Common myeloid progenitor, CD34-positive (primary cell): Measurements from ENCODE around the gene GDPD3.

Experiments
- CTCF ChIA-PET: fragments of 350-600 bp; sonication (Branson Sonifier 250); formaldehyde crosslinking; loops from one replicate; lab custom pipeline; 2021; ENCODE audit warnings: antibody characterized with exemption; lab: Charles Lee
- POLR2A ChIA-PET: fragments of 350-600 bp; sonication (Branson Sonifier 250); formaldehyde crosslinking; loops from one replicate; lab custom pipeline; 2021; ENCODE audit warnings: antibody characterized with exemption; lab: Charles Lee
- DNase-seq, 3 donors: peaks; one replicate each; pipeline versions ENCODE4 v3.0.0 to v3.0.0-alpha.2; 2013
- H3K27ac ChIP-seq, 2 experiments: 1 replicate in 1 of 2; 2 replicates in 1 of 2; pipeline ENCODE4 v1.7.0; 2013; ENCODE audit warnings: inconsistent platforms in 2 of 2, low read length in 2 of 2, mild to moderate bottlenecking in 2 of 2, low read depth in 1 of 2, moderate library complexity in 1 of 2; ENCODE audit not compliant: severe bottlenecking in 2 of 2, insufficient read depth in 1 of 2, poor library complexity in 1 of 2
- H3K27me3 ChIP-seq, 5 experiments: replicated peaks in 2 of 5; 1 replicate in 3 of 5; 2 replicates in 2 of 5; pipeline versions ENCODE4 v1.6.1 to v1.7.0; 2013; ENCODE audit warnings: low read length in 4 of 5, mild to moderate bottlenecking in 2 of 5, moderate library complexity in 2 of 5, inconsistent platforms in 1 of 5; ENCODE audit not compliant: insufficient read depth in 5 of 5, control insufficient read depth in 4 of 5
- H3K36me3 ChIP-seq, 4 experiments: 1 replicate in 2 of 4; 2 replicates in 2 of 4; pipeline versions ENCODE4 v1.6.1 to v1.7.0; 2013; ENCODE audit warnings: low read length in 3 of 4, control low read depth in 1 of 4, mild to moderate bottlenecking in 1 of 4; ENCODE audit not compliant: control insufficient read depth in 4 of 4, insufficient read depth in 4 of 4
- H3K4me1 ChIP-seq, 4 experiments: 1 replicate in 3 of 4; 2 replicates in 1 of 4; pipeline versions ENCODE4 v1.6.1 to v1.7.1; 2013; ENCODE audit warnings: low read length in 3 of 4, mild to moderate bottlenecking in 3 of 4, control low read depth in 1 of 4, inconsistent platforms in 1 of 4, moderate library complexity in 1 of 4; ENCODE audit not compliant: control insufficient read depth in 4 of 4, insufficient read depth in 4 of 4; ENCODE audit errors: control extremely low read depth in 1 of 4
- H3K4me3 ChIP-seq, 7 experiments: 1 replicate in 4 of 7; 2 replicates in 3 of 7; pipeline versions ENCODE4 v1.5.1 to v1.7.0; 2013; ENCODE audit warnings: mild to moderate bottlenecking in 7 of 7, low read length in 6 of 7, moderate library complexity in 6 of 7, inconsistent platforms in 2 of 7, low read depth in 2 of 7, control low read depth in 1 of 7; ENCODE audit not compliant: insufficient read depth in 4 of 7, control insufficient read depth in 1 of 7; ENCODE audit errors: extremely low read depth in 1 of 7
- H3K9me3 ChIP-seq, 5 experiments: 1 replicate in 4 of 5; 2 replicates in 1 of 5; pipeline versions ENCODE4 v1.6.1 to v1.7.1; 2013; ENCODE audit warnings: low read length in 4 of 5, mild to moderate bottlenecking in 2 of 5, inconsistent platforms in 1 of 5, low read depth in 1 of 5, moderate library complexity in 1 of 5; ENCODE audit not compliant: control insufficient read depth in 4 of 5, insufficient read depth in 2 of 5; ENCODE audit errors: control extremely low read depth in 1 of 5
- WGBS: methylation state at CpG from one replicate; pipeline ENCODE4 v1.1.5; 2013; ENCODE audit not compliant: insufficient coverage; 5-methylcytosine and 5-hydroxymethylcytosine counted together

GDPD3 gene

DNA sequence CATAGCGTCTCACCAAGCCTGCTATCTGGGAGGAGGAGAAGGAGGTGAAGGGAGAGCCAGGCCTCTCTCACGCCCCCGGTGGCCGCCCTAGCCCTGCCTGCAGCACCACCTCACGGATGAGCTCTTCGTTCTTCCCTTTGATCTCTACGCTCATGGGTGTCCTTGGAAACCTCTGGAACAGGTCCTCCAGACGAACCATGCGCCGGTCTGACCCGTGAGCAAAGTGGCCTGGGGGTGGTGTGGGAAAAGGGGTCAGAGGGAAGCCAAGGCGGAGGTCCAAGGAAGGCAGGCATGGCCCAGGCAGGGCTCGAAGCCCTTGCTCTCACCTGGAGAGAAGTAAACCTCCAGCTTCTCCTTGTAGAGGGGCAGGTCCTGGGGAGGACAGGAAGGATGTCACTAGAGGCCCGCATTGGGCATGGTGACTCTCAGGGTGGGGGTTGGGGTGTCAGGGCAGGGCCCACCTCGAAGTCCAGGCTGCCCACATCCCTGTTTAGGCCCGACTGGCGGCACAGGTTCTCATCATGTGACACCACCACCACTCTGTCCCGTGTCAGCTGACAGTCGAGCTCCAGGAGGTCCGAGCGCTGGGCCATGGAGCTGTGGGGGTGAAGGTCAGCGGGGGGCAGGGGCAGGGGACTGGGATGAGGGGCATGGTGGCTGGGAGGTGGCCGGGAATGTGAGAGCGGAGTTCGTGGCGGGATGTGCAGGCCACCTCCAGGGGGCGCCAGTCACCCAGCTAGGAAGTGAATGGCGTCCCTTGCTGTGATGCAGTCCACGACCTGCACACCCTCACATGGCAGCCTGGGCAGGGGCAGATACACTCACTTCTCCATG is 923 bp downstream of the GDPD3 start:
- Histone ChIP-seq H3K27ac (no peak overlapping the region), H3K36me3 (peaks cover 4 to 64% (median 16%) of the 10 kb centered on the region in 4 experiments), H3K4me3 (no peak overlapping the region), H3K4me1 (no peaks in the 10 kb centered on the region), H3K27me3 (no peaks in the 10 kb centered on the region), H3K9me3 (no peaks in the 10 kb centered on the region)
- WGBS, result 95% methylated on average over 21 of the region's 29 CpGs
- POLR2A ChIA-PET, result no interaction called here
- CTCF ChIA-PET, result interaction anchor here (0.6 to 5.2 kb wide), 11 partner anchors 10 to 69 kb away, joined by 3 to 54 read pairs (median 4); partner anchors contain the start of gene TBX6
- peak; percentile 30 to 46 (median 45) for DNase-seq

DNA sequence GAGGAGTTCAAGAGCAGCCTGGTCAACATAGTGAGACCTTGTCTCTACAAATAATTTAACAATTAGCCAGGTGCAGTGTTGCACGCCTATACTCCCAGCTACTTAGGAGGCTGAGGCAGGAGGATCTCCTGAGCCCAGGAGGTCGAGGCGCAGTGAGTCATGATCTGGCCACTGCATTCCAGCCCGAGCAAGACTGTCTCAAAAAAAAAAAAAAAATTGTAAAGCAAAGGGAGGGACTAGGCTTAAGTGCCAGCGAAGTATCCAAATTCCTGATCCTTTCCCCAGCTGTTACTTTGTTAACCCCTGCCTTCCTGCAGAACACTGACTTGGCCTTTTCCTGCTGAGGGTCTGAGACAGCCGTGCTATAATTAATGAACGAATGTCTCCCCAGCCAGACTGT is 2.7 kb downstream of the GDPD3 start:
- WGBS, result 95% methylated on average over 3 of the region's 7 CpGs
- Histone ChIP-seq H3K4me1 (no peaks in the 10 kb centered on the region), H3K4me3 (no peak overlapping the region), H3K27ac (no peak overlapping the region), H3K9me3 (no peaks in the 10 kb centered on the region), H3K36me3 (peaks cover 2 to 58% (median 10%) of the 10 kb centered on the region in 4 experiments), H3K27me3 (no peaks in the 10 kb centered on the region)
- ChIA-PET CTCF (interaction anchor here (0.6 to 5.2 kb wide), 4 partner anchors 10 to 75 kb away, joined by 3 to 54 read pairs (median 4); partner anchors contain the start of gene TBX6), POLR2A (no interaction called here)
- no peak for DNase-seq

DNA sequence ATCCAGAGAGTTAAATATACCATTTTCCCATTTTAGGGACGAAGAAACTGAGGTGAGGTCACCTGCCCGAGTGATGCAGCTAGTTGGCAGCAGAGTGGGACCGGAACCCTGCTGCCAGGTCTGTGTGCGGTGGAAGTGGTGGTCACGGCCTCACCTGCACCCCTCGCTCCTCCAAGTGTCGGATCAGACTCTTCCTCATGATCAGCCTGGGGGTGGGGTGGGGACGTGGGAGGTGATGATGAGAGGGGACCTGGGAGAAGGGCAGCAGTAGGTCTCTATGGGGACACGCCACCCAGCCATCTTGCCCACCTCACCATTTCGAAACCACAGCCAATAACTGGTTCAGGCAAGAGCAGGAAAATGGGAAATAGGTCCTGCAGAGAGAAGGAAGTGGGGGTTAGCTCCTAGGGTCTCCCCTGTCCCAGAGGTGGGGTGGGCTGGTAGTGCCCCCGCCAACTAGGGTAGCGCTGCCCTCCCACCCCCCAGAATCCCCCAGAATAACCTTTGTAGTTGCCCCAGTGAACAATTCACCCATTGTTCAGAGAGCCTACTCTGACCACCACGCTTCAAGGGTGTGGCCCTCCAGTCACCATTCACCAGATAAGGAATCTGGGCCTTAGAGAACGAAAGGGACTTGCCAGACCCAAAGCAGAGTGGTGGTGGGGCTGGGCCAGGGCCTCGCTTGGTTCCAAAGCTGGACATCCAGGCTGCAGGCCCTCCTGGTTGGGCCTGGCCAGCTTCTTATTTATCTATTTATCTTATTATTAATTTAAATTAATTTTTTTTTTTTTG is 5.1 kb downstream of the GDPD3 start:
- Histone ChIP-seq H3K9me3 (no peaks in the 10 kb centered on the region), H3K4me3 (no peak overlapping the region), H3K27me3 (no peaks in the 10 kb centered on the region), H3K4me1 (no peaks in the 10 kb centered on the region), H3K27ac (no peak overlapping the region), H3K36me3 (peaks cover 4 to 53% (median 18%) of the 10 kb centered on the region in 4 experiments)
- ChIA-PET CTCF (interaction anchor here (1.2 kb wide), 1 partner anchor 55 kb away, joined by 3 read pairs; a partner anchor contains a TSS), POLR2A (interaction anchor here (0.6 to 0.7 kb wide), 2 partner anchors 309 to 317 kb away, joined by 3 read pairs; no protein-coding TSS in a partner anchor)
- DNase-seq, result no peak
- WGBS, result 100% methylated on average over 4 of the region's 15 CpGs

DNA sequence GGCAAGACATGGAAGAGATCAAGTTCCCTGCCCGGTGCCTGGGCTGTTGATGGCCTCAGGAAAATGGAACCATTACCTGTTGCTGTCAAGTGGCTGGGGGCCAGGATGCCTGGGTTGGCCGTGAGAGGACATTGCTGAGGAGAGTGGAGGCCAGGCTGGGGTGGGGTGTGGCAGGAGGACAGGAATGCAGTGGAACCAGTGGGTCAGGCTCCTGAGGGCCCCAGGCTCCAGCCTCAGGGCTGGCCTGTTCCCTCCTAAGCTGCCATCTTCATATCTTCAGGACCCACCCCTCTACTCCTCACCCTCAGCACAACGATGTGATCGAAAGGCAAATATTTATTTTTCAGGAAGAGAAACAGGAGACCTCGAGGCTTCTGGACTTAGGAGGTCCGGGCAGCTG is 8.8 kb downstream of the GDPD3 start:
- no peaks in the 10 kb centered on the region for H3K27me3 ChIP-seq
- H3K4me3 ChIP-seq, result no peak overlapping the region
- ChIA-PET CTCF (interaction anchor here (1.3 to 3.6 kb wide), 2 partner anchors 13 to 15 kb away, joined by 4 to 19 read pairs; partner anchors contain the start of gene TBX6), POLR2A (no interaction called here)
- no peak for DNase-seq
- WGBS, result 100% methylated on average over 6 of the region's 6 CpGs
- peaks cover 0 to 10% (median 4%) of the 10 kb centered on the region in 5 experiments for H3K9me3 ChIP-seq
- peaks cover 4 to 31% (median 17%) of the 10 kb centered on the region in 4 experiments for H3K36me3 ChIP-seq
- no peaks in the 10 kb centered on the region for H3K4me1 ChIP-seq
- no peak overlapping the region for H3K27ac ChIP-seq

DNA sequence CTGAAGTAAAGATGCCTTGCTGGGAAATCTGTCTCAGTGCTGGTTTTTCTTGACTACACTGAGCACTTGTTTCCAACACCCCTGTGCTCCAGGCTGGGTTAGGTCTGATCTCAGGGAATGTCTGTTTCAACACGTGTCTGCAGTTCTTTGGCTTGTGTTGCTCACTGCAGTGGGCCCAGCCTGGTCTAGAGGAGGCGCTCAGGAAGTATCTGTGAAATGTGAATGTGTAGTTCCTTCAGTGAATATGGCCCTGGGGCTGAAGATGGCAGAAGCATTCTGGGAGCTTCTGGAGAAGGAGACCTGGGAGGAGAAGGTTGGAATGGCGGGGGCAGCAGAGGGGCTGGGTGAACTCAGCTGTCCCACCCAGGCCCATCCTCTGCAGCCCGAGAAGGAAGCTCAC is 9.2 kb downstream of the GDPD3 start:
- Histone ChIP-seq H3K9me3 (peaks cover 0 to 12% (median 4%) of the 10 kb centered on the region in 5 experiments), H3K4me1 (no peaks in the 10 kb centered on the region), H3K27me3 (no peaks in the 10 kb centered on the region), H3K4me3 (no peak overlapping the region), H3K27ac (no peak overlapping the region), H3K36me3 (peaks cover 4 to 31% (median 17%) of the 10 kb centered on the region in 4 experiments)
- ChIA-PET POLR2A (no interaction called here), CTCF (interaction anchor here (1.0 to 3.6 kb wide), 4 partner anchors 8 to 256 kb away, joined by 3 to 19 read pairs (median 8); partner anchors contain the start of gene TBX6)
- DNase-seq, result no peak
- 86% methylated on average over 4 of the region's 4 CpGs for WGBS

DNA sequence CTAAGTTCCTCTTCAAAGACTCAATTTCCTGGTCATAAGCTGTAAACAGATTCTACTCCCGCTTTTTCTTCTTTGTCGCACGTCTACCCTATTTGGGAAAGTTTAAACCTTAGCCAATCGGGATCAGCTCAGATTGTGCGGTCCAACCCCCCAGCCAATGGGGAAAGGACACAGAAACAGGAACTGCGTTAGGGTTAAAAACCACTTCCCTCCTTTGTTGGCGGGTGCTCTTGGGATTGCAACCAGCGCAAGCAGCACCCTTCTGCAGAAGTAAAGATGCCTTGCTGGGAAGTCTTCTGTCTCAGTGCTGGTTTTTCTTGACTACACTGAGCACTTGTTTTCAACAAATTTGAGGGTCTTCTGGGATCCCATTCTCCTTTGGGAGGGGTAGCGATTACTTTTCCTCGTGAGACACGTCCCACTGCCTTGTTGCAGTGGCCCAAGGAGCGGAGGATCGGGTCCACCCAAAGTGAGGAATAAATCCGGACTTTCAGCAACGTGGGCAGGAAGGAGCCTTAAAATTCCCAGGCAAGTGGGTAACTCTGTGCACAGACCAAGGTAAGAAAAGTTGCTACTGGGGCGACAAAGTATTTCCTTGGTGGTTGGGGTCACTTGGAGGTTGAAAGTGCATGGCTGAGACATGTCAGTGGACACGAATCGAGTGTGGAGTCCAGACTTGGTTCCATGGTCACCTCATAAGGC is 16.3 kb downstream of the GDPD3 start:
- CTCF ChIA-PET, result interaction anchor here (11.3 kb wide), 1 partner anchor 23 kb away, joined by 235 read pairs; the partner anchor contains the start of genes ALDOA and PPP4C

More for the DNA sequence above, 16.3 kb downstream of the GDPD3 start:
- peaks cover 0 to 16% (median 10%) of the 10 kb centered on the region in 4 experiments for H3K36me3 ChIP-seq
- H3K27ac ChIP-seq, result peak overlapping the region in 1 of 2 experiments; percentile 68
- H3K9me3 ChIP-seq, result peaks cover 0 to 31% (median 14%) of the 10 kb centered on the region in 5 experiments
- H3K4me3 ChIP-seq, result peak overlapping the region in 1 of 7 experiments; percentile 38
- peaks cover 0 to 37% (median 29%) of the 10 kb centered on the region in 4 experiments for H3K4me1 ChIP-seq
- DNase-seq, result peak; percentile 58 to 88 (median 82)
- WGBS, result 92% methylated on average over 18 of the region's 18 CpGs
- H3K27me3 ChIP-seq, result no peaks in the 10 kb centered on the region
- POLR2A ChIA-PET, result no interaction called here
